ENCODE data around the gene ACVR1C. TPM values are rescaled to one million over a fixed set of nuclear protein-coding genes. Genes with fewer than 3 reads are reported as not detected.
"Not testable (repeated sequence)": the region's sequence is repeated elsewhere in the genome, so short reads cannot be mapped to it uniquely, and the experiment has no call there.

ACVR1C gene
- total RNA-seq, 6 experiments from 2014 or later: 0.37 to 3.9 (median 1.9) TPM

- Histone ChIP-seq H3K4me1 (no peaks in the 10 kb centered on the region), H3K27ac (no peak overlapping the region), H3K27me3 (no peaks in the 10 kb centered on the region), H3K4me3 (no peak overlapping the region), H3K36me3 (no peaks in the 10 kb centered on the region), H3K9me3 (no peaks in the 10 kb centered on the region)
- intact Hi-C loops (cut with DNase I): no loop called here
- WGBS (ENCODE audit: insufficient coverage, low coverage, low lambda C conversion rate, missing lambda C conversion rate): 90% methylated on average over 1 of the region's 1 CpG
- DNase-seq: no peak
- no peak for ATAC-seq
- no peak for TF ChIP-seq POLR2A (IDR thresholded peaks at IDR 0.05)
- TF ChIP-seq, protein P1, sequence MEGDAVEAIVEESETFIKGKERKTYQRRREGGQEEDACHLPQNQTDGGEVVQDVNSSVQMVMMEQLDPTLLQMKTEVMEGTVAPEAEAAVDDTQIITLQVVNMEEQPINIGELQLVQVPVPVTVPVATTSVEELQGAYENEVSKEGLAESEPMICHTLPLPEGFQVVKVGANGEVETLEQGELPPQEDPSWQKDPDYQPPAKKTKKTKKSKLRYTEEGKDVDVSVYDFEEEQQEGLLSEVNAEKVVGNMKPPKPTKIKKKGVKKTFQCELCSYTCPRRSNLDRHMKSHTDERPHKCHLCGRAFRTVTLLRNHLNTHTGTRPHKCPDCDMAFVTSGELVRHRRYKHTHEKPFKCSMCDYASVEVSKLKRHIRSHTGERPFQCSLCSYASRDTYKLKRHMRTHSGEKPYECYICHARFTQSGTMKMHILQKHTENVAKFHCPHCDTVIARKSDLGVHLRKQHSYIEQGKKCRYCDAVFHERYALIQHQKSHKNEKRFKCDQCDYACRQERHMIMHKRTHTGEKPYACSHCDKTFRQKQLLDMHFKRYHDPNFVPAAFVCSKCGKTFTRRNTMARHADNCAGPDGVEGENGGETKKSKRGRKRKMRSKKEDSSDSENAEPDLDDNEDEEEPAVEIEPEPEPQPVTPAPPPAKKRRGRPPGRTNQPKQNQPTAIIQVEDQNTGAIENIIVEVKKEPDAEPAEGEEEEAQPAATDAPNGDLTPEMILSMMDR (IDR thresholded peaks at IDR 0.05): no peak
Measured at GRCh38 chr2:157587576-157587975, 41.1 kb downstream of the ACVR1C start.

DNA sequence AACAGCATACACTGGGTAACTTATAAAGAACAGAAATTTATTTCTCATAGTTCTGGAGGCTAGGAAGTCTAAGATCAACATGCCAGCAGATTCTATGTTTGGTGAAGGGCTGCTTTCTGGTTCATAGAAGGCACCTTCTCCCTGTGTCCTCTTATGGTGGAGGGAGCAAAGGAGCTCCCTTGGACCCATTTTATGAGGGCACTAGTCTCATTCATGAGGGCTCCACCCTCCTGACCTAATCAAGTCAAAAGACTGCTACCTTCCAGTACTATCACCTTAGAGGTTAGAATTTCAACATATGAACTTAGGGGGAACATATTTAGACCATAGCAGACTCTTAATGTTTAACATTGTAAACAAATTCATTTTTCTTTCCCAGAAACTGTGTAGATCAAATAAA, 54.5 kb downstream of the ACVR1C start:
- intact Hi-C loops (cut with DNase I): no loop called here
- H3K36me3 ChIP-seq: no peaks in the 10 kb centered on the region
- H3K9me3 ChIP-seq: no peaks in the 10 kb centered on the region
- no peaks in the 10 kb centered on the region for H3K27me3 ChIP-seq
- no peaks in the 10 kb centered on the region for H3K4me1 ChIP-seq
- no peak overlapping the region for H3K4me3 ChIP-seq
- TF ChIP-seq, protein P1 (IDR thresholded peaks at IDR 0.05): no peak
- no peak for TF ChIP-seq POLR2A (IDR thresholded peaks at IDR 0.05)
- no peak overlapping the region for H3K27ac ChIP-seq
- DNase-seq (no peak), ATAC-seq (no peak)

DNA sequence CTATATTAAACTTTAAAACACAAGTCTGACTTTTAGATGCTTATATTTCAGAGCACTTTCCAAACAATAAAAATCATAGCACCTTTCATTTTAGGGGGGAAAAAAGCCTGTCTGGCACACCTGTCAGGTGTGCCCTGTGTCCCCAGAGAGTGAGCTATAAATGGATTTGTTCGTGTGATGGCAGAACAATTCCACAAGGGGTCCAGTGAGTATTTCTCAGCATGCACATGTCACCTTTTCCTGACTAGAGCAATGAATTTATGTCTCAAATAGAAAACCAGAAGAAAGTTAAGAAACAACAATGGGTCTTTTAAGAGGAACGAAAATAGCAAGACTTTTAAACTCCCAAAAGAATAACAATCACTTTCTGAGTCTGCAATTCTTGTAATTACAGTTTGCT, 55.9 kb downstream of the ACVR1C start:
- H3K27me3 ChIP-seq: no peaks in the 10 kb centered on the region
- intact Hi-C loops (cut with DNase I): no loop called here
- peak; percentile 36 to 59 (median 54) for ATAC-seq

DNA sequence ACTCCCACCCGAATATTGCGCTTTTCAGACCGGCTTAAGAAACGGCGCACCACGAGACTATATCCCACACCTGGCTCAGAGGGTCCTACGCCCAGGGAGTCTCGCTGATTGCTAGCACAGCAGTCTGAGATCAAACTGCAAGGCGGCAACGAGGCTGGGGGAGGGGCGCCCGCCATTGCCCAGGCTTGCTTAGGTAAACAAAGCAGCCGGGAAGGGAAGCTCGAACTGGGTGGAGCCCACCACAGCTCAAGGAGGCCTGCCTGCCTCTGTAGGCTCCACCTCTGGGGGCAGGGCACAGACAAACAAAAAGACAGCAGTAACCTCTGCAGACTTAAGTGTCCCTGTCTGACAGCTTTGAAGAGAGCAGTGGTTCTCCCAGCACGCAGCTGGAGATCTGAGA, 62.0 kb downstream of the ACVR1C start:
- H3K4me1 ChIP-seq; H3K36me3 ChIP-seq; H3K27me3 ChIP-seq; H3K9me3 ChIP-seq; H3K27ac ChIP-seq; intact Hi-C loops (cut with DNase I); ATAC-seq; H3K4me3 ChIP-seq; DNase-seq: not testable (repeated sequence)
- WGBS (ENCODE audit: insufficient coverage, low coverage, low lambda C conversion rate, missing lambda C conversion rate): no CpG with 5 or more reads among the region's 15 CpGs

More for the DNA sequence above, 55.9 kb downstream of the ACVR1C start:
- no peaks in the 10 kb centered on the region for H3K36me3 ChIP-seq
- no peak overlapping the region for H3K27ac ChIP-seq
- no peak overlapping the region for H3K4me3 ChIP-seq
- TF ChIP-seq, protein P1 (IDR thresholded peaks at IDR 0.05): peak; percentile 19 to 30 (median 28)
- TF ChIP-seq POLR2A (IDR thresholded peaks at IDR 0.05): no peak
- no peaks in the 10 kb centered on the region for H3K9me3 ChIP-seq
- H3K4me1 ChIP-seq: no peaks in the 10 kb centered on the region
- WGBS (ENCODE audit: insufficient coverage, low coverage, low lambda C conversion rate, missing lambda C conversion rate): 21% methylated on average over 2 of the region's 2 CpGs
- DNase-seq: no peak

- intact Hi-C loops (cut with DNase I); DNase-seq; H3K27ac ChIP-seq; H3K36me3 ChIP-seq; H3K4me3 ChIP-seq; H3K27me3 ChIP-seq; H3K4me1 ChIP-seq; H3K9me3 ChIP-seq; ATAC-seq: not testable (repeated sequence)
- 98% methylated on average over 5 of the region's 10 CpGs for WGBS (ENCODE audit: insufficient coverage, low coverage, low lambda C conversion rate, missing lambda C conversion rate)
Measured at GRCh38 chr2:157566113-157566512, 62.6 kb downstream of the ACVR1C start.

- Histone ChIP-seq H3K27me3 (no peaks in the 10 kb centered on the region), H3K4me3 (no peak overlapping the region), H3K4me1 (no peaks in the 10 kb centered on the region), H3K36me3 (no peaks in the 10 kb centered on the region), H3K27ac (no peak overlapping the region), H3K9me3 (no peaks in the 10 kb centered on the region)
- DNase-seq (no peak), ATAC-seq (no peak)
- no peak for TF ChIP-seq POLR2A (IDR thresholded peaks at IDR 0.05)
- TF ChIP-seq, protein P1 (IDR thresholded peaks at IDR 0.05): no peak
- 81% methylated on average over 5 of the region's 5 CpGs for WGBS (ENCODE audit: insufficient coverage, low coverage, low lambda C conversion rate, missing lambda C conversion rate)
- intact Hi-C loops (cut with DNase I): no loop called here
Measured at GRCh38 chr2:157565550-157565949, 63.1 kb downstream of the ACVR1C start.

All from right lobe of liver (tissue), 6 donors.